Measurements from ENCODE around the gene SDK2.

Gene SDK2

GRCh38 chr17:73586921-73587602 lies 57.2 kb downstream of the SDK2 start:
- no peak for DNase-seq (ENCODE audit: low spot score)

DNA sequence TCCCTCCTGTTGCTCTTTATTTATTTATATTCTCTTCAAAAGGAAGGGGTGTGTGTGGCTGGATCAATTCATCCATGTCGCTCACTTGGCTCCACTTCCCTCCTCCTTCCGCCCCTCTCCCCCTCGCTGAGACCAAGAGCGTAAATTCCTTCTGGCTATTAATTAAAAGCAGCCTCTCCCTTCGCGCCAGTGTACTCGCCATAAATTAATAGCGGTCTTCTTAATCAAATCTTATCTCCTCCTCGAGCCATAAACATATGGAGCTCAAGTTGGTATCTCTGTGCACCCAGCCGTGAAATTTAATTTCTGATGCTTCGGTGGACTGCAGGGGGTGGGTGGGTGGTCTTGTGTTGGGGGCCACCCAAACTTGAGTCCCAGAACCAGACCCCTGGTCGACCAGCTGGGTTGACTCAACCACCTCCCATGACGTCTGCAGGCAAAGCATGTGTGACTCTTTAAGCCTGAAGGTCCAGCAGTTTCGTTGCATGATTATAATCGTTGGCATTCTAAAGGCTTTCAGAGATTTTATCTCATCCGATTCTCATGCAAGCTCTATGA lies 57.9 kb downstream of the SDK2 start:
- no peak for DNase-seq (ENCODE audit: low spot score)

DNA sequence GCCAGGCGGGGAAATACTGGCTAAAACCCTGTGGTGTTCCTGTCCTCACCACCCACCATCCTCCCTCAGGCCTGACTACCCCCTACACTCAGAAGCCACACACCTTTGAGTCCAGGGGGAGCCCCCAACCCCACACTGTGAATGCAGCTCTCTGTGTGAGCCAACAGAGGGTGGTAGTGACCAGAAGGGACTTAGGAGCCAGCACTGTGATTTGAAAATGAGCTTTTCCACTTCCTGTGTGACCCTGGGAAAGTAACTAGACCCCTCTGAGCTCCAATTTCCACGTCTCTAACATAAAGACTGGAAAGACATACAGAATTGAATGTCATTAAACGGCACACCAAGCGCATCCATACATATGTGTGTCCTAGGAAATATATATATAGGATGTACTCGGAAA lies 58.7 kb downstream of the SDK2 start:
- no peak for DNase-seq (ENCODE audit: low spot score)

DNA sequence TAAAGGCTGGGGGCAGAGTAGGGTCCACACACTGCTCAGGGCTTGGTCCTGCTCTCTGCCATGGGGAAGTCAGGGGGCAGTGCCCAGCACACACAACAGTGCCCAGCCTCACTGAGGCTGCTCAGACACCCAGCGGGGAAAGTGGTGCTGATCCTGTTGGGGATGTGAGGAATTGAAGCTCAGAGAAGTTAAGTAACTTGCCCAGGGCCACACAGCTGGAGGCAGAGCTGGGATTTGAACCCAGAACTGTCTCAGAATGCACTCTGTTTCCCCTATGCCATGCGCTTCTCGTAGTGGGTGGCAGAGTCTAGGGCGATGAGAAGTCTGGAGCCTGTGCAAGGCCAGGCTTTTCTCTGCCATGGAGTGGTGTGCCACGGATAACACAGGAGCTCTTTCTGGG lies 59.3 kb downstream of the SDK2 start:
- DNase-seq (ENCODE audit: low spot score): no peak

- DNase-seq (ENCODE audit: low spot score): no peak
Observed at GRCh38 chr17:73584049-73584448, 60.2 kb downstream of the SDK2 start.

DNA sequence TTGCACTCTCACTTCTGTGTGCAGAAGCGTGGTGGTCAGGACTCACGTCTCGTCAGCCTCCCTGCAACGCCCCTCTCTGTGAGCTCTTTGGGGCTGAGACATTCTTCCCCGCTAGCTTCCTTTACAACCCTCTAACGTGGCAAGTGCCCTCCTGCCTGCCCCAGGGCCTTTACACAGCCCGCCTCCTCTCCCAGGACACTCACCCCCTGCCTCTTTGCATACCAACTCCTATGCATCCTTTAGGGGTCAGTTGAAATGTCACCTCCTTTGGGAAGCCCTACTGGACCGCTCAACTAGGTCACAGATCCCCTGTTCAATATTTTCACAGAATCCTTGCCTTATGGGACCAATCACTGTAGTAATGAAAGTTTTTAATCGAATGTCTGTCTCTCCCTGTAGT lies 61.4 kb downstream of the SDK2 start:
- no peak for DNase-seq (ENCODE audit: low spot score)

DNA sequence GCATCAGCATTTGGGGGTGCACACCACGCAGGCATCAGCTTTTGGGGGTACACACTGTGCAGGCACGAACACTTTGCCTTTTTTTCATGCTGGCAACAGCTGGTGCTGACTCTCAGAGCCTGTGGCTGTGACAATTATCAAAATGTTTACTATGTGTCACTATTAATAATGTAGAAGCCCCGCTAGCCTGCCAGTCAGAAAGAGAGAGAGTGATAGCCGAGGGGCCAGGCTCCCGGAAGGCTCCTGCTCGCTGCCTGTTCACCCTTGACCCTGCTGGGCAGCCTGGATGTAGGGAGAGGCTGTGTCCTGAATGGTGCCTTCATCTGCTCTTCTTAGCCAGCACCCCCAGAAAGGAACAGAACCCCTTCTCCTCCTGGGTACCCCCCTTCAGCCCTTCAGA lies 61.9 kb downstream of the SDK2 start:
- DNase-seq (ENCODE audit: low spot score): no peak

GRCh38 chr17:73581379-73581778 lies 62.9 kb downstream of the SDK2 start:
- no peak for DNase-seq (ENCODE audit: low spot score)

- DNase-seq (ENCODE audit: low spot score): no peak
Observed at GRCh38 chr17:73580073-73580710, 64.1 kb downstream of the SDK2 start.

DNA sequence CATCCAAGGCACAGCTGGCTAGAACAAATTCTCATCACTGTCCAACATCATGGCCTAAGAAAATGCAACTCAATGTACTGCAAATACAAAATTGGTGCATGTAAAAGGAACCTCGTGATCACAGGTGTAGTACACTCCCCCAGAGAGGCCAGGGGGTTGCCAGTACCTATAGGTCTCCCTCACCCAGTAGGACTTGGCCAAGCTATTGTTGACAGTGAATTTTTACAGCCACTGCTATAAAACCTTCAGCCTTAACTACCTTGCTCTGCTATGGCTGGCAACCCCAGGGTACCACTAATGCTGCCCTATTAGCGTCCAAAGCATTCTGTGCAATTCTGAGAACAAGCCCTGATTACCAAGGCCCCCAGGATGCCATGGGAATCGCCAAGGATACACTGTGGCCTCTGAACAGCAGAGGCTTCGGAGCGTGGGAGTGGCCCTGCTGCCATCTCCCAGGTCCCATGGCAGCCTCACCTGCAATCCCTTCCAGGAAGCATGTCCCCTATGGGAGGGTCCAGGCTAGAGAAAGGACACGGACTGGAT lies 67.6 kb downstream of the SDK2 start:
- no peak for DNase-seq (ENCODE audit: low spot score)

DNA sequence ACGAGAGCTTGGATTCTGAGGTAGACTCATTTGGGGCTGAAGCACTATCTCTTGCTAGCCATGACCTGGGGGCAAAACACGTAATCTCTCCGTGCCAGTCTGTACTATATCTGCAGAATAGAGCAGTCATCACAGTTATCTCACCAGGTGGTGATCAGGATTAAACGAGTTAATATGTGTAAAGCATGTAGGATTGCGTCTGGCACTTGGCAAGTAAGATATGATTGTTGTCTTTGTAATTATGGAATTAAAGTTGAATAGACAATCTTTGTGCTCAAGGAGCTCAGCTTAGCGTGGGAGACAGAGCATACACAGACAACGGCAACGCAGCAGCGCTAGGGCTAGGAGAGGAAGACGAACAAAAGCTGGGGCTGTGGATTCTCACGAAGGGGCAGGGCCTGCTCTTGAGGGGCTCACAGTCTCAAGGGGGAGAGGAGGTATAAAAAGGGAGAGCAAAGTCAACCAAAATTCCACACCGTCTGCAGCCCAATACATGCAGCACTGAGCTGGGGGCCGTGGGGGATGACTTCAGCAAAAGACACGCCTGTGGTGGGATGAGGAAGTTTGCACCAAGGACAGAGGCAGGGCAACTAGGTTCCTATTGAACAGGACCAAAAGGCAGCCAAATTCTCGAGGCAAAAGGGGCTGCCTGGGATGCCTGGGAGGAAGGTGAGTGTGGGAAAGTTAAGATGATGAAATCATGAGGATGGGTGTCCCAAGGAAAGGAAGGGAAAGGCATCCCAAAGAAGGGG lies 68.6 kb downstream of the SDK2 start:
- DNase-seq (ENCODE audit: low spot score): no peak

DNA sequence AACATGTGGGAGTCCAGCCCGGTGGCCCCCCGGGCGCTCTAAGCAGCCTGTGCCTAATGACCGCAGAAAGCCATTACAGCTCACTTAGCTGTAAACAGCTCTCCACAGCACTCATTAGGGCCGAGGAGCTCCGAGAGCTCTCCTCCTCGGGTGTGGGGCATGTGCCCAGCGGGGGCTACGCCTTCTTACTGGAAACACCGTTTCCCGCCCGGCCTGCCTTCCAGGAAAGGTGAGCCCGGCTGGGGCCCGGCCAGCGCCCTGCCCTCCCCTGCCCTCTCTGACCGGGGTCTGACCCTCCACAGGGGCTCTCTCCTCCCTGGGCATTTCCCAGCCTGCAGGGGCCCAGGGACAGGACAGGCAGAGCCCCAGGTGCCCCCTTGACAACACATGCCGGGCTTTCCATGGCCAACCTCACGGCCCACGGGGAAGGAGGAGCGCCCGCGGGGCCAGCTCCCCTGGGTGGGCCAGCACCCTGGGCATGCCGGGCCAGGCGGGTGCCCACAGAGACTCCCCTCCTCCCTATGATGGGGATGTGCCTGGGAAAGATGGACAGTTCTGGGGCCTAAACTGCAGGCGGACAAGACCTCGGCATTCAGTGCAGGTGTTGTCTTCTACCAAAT lies 72.6 kb downstream of the SDK2 start:
- no peak for DNase-seq (ENCODE audit: low spot score)

DNA sequence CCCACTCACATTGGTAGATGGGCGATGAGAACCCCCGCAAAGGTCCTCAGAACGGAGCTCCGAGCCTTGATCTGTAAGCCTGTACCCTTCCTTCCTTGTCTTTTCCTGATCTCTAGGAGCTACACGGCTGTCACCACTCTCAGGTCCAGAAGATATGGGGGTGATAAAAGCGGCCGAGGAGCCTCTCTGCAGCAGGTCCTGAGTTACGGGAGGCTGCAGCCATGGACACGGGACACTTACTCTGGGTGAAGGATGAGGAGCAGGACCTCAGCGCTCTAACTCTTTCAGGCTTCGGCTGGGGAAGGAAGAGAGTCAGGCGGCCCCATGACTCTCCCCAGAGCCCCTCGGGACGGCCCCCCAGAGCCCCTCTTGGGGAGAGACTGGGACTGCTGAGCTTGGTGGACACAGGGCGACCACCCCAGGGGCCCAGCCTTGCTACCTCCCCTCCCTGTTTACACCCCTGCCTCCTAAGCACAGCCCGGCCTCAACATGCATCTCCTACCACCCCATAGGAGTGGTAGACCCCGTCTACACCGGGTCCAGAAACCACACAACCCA lies 74.4 kb downstream of the SDK2 start:
- no peak for DNase-seq (ENCODE audit: low spot score)

DNA sequence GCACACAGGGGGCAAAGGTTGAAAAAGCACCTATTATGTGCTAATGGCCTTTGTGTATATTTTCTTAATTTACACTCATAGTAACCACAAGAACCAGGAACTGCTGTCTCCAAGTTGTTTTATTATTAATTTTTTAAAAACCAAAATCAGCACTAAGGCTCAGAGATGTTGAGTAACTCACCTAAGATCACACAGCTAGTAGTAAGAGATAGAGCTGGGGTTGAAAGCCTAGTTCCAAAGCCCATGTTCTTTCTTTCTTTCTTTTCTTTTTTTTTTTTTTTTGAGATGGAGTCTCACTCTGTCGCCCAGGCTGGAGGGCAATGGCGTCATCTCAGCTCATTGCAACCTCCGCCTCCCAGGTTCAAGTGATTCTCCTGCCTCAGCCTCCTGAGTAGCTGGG lies 75.3 kb downstream of the SDK2 start:
- no peak for DNase-seq (ENCODE audit: low spot score)

- DNase-seq (ENCODE audit: low spot score): peak; percentile 19
Observed at GRCh38 chr17:73566905-73567782, 77.1 kb downstream of the SDK2 start.

- DNase-seq (ENCODE audit: low spot score): no peak
Observed at GRCh38 chr17:73564843-73565242, 79.4 kb downstream of the SDK2 start.

GRCh38 chr17:73562896-73563295 lies 81.3 kb downstream of the SDK2 start:
- DNase-seq (ENCODE audit: low spot score): no peak

DNA sequence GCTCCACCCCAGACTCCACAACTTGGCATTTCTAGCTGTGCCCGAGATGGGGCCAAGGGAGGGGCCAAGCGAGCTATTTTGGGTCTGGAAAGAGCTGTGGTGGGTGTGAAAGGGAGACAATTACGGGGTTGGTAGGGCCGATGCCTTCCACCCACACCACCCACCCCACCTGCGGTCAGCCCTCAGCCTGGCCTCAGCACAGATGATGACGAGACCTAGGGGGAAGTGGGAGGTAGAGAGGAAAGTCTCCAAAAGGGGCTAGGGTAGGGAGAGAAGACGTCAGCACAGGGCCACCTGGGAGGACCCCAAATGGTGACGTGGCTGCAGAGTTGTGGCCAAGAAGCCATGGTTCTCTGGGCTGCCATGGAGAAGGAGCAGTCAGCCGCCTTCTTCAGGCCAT lies 83.1 kb downstream of the SDK2 start:
- DNase-seq (ENCODE audit: low spot score): no peak

GRCh38 chr17:73560661-73561060 lies 83.6 kb downstream of the SDK2 start:
- no peak for DNase-seq (ENCODE audit: low spot score)

- DNase-seq (ENCODE audit: low spot score): no peak
Observed at GRCh38 chr17:73559532-73559931, 84.7 kb downstream of the SDK2 start.

All from activated CD4-positive, alpha-beta T cell treated with anti-CD3 and anti-CD28 coated beads, Interleukin-2, Interleukin-4, amounts not matched to agents 100 ng/mL and 50 ng/mL, durations not matched to agents 16 hours and 8 hours (primary cell).